Activated CD8-positive, alpha-beta memory T cell treated with anti-CD3 and anti-CD28 coated beads for 48 hours (primary cell): ENCODE measurements around the gene AFF3.

Experiments
- DNase-seq, 3 experiments: peaks; one replicate each; pipeline ENCODE4 v3.0.0-alpha.2; 2020; ENCODE audit warnings: low read depth in 2 of 3, low spot score in 2 of 3

AFF3 gene

GRCh38 chr2:100073110-100073509 lies 69.3 kb downstream of the AFF3 start:
- no peak for DNase-seq

- no peak for DNase-seq
These were observed 69.9 kb downstream of the AFF3 start for GRCh38 chr2:100072503-100072902.

- no peak for DNase-seq
These were observed 70.9 kb downstream of the AFF3 start for GRCh38 chr2:100071335-100072043.

GRCh38 chr2:100070078-100070477 lies 72.3 kb downstream of the AFF3 start:
- DNase-seq = no peak

GRCh38 chr2:100068395-100068794 lies 74.0 kb downstream of the AFF3 start:
- no peak for DNase-seq

- no peak for DNase-seq
These were observed 74.6 kb downstream of the AFF3 start for GRCh38 chr2:100067784-100068183.

GRCh38 chr2:100066856-100067255 lies 75.5 kb downstream of the AFF3 start:
- no peak for DNase-seq

- no peak for DNase-seq
These were observed 76.1 kb downstream of the AFF3 start for GRCh38 chr2:100066246-100066645.

- no peak for DNase-seq
These were observed 77.6 kb downstream of the AFF3 start for GRCh38 chr2:100064592-100065428.

GRCh38 chr2:100064165-100064564 lies 78.2 kb downstream of the AFF3 start:
- no peak for DNase-seq

GRCh38 chr2:100063459-100063953 lies 78.9 kb downstream of the AFF3 start:
- no peak for DNase-seq

GRCh38 chr2:100062336-100062735 lies 80.1 kb downstream of the AFF3 start:
- DNase-seq = no peak

- DNase-seq = no peak
These were observed 81.5 kb downstream of the AFF3 start for GRCh38 chr2:100060875-100061274.

- DNase-seq = no peak
These were observed 82.8 kb downstream of the AFF3 start for GRCh38 chr2:100059638-100060037.

GRCh38 chr2:100057901-100058261 lies 84.5 kb downstream of the AFF3 start:
- no peak for DNase-seq

- DNase-seq = no peak
These were observed 88.0 kb downstream of the AFF3 start for GRCh38 chr2:100054426-100054825.

- DNase-seq = no peak
These were observed 89.1 kb downstream of the AFF3 start for GRCh38 chr2:100053087-100053885.

- DNase-seq = no peak
These were observed 89.7 kb downstream of the AFF3 start for GRCh38 chr2:100052650-100053049.

- DNase-seq = no peak
These were observed 91.1 kb downstream of the AFF3 start for GRCh38 chr2:100051253-100051652.

- DNase-seq = no peak
These were observed 91.7 kb downstream of the AFF3 start for GRCh38 chr2:100050685-100051084.
